GM23338 (cell line): ENCODE results near the gene GLI3. TPM values are rescaled to one million over a fixed set of nuclear protein-coding genes. Genes with fewer than 3 reads are reported as not detected.

Experiments used
- ATAC-seq: fragments of 200-7000 bp; cut with Tn5 transposase; 3 replicates; pipeline ENCODE4 v1.9.1; 2020
- DNase-seq: peaks from one replicate; pipeline ENCODE4 v3.0.0-alpha.2; 2015; ENCODE audit warnings: low spot score
- H2AFZ ChIP-seq: fragments of 200-600 bp; sonication (generic); 2 replicates; pipeline ENCODE4 v1.8.0; 2016; ENCODE audit warnings: antibody characterized with exemption, mild to moderate bottlenecking, moderate library complexity
- H3F3A ChIP-seq: fragments of 200-600 bp; sonication (generic); replicated peaks from 2 replicates; pipeline ENCODE4 v1.8.0; 2017; ENCODE audit warnings: antibody characterized with exemption, mixed run types, low read depth
- H3K27ac ChIP-seq: fragments of 200-600 bp; sonication (generic); 2 replicates; pipeline ENCODE4 v1.6.1; 2016; ENCODE audit warnings: low read depth
- H3K27me3 ChIP-seq: fragments of 200-600 bp; sonication (generic); 2 replicates; pipeline ENCODE4 v1.8.0; 2016; ENCODE audit warnings: mild to moderate bottlenecking, mixed run types, moderate library complexity; ENCODE audit not compliant: insufficient read depth
- H3K36me3 ChIP-seq: fragments of 200-600 bp; sonication (generic); 2 replicates; pipeline ENCODE4 v1.8.0; 2016; ENCODE audit warnings: mild to moderate bottlenecking; ENCODE audit not compliant: insufficient read depth
- H3K4me1 ChIP-seq: fragments of 200-600 bp; sonication (generic); 2 replicates; pipeline ENCODE4 v1.8.0; 2016; ENCODE audit warnings: mild to moderate bottlenecking, moderate library complexity; ENCODE audit not compliant: insufficient read depth
- H3K4me2 ChIP-seq: fragments of 200-600 bp; sonication (generic); 2 replicates; pipeline ENCODE4 v1.7.1; 2017; ENCODE audit warnings: mixed run types
- H3K4me3 ChIP-seq: fragments of 200-600 bp; sonication (generic); 2 replicates; pipeline ENCODE4 v1.6.1; 2016; ENCODE audit warnings: mixed run types
- H3K79me2 ChIP-seq: fragments of 200-600 bp; sonication (generic); replicated peaks from 2 replicates; pipeline ENCODE4 v1.8.0; 2017; ENCODE audit warnings: mild to moderate bottlenecking; ENCODE audit not compliant: insufficient read depth
- H3K9me2 ChIP-seq: fragments of 200-600 bp; sonication (generic); 2 replicates; pipeline ENCODE4 v1.8.0; 2017; ENCODE audit not compliant: insufficient read depth
- H4K20me1 ChIP-seq: fragments of 200-600 bp; sonication (generic); replicated peaks from 2 replicates; pipeline ENCODE4 v1.8.0; 2017; ENCODE audit warnings: mild to moderate bottlenecking; ENCODE audit not compliant: insufficient read depth
- H3K27ac Mint-ChIP-seq: 2 replicates; pipeline ENCODE4 v1.8.0; 2020; ENCODE audit warnings: inconsistent platforms, mild to moderate bottlenecking, moderate library complexity, mixed read lengths
- H3K27me3 Mint-ChIP-seq: 3 replicates; pipeline ENCODE4 v1.8.0; 2022; ENCODE audit warnings: low read depth, mild to moderate bottlenecking, moderate library complexity, mixed read lengths, inconsistent platforms; ENCODE audit not compliant: insufficient read depth, poor library complexity
- H3K36me3 Mint-ChIP-seq: 3 replicates; pipeline ENCODE4 v1.8.0; 2021; ENCODE audit warnings: low read depth, mild to moderate bottlenecking, inconsistent platforms, moderate library complexity, mixed read lengths
- H3K4me1 Mint-ChIP-seq: 3 replicates; pipeline ENCODE4 v1.8.0; 2020; ENCODE audit warnings: mild to moderate bottlenecking, inconsistent platforms, mixed read lengths
- H3K4me3 Mint-ChIP-seq: 3 replicates; pipeline ENCODE4 v1.8.0; 2021; ENCODE audit warnings: moderate library complexity, mild to moderate bottlenecking, inconsistent platforms, mixed read lengths
- H3K9me3 Mint-ChIP-seq: 3 replicates; pipeline ENCODE4 v1.8.0; 2020; ENCODE audit warnings: moderate library complexity, mild to moderate bottlenecking, inconsistent platforms, mixed read lengths
- CREB1 ChIP-seq: fragments of 250-450 bp; sonication (Bioruptor Pico); IDR thresholded peaks from 2 replicates; pipeline ENCODE4 v1.5.0; 2020; ENCODE audit warnings: low read depth, mild to moderate bottlenecking, moderate library complexity
- CTCF ChIP-seq, 2 experiments: fragments of 200-600 bp in 1 of 2; sonication (generic) in 1 of 2; conservative IDR thresholded peaks; 2 replicates each; pipeline versions ENCODE4 v1.5.1 to v1.6.1; 2016 to 2017; ENCODE audit warnings: antibody characterized with exemption in 2 of 2, low read depth in 2 of 2, mild to moderate bottlenecking in 2 of 2, moderate library complexity in 1 of 2
- EZH2 ChIP-seq: fragments of 200-600 bp; sonication (generic); IDR thresholded peaks from one replicate; pipeline ENCODE4 v1.8.0; 2017; ENCODE audit warnings: antibody characterized with exemption, mild to moderate bottlenecking, low read depth; ENCODE audit not compliant: unreplicated experiment
- EZH2phosphoT487 ChIP-seq: fragments of 200-600 bp; sonication (generic); IDR thresholded peaks from one replicate; pipeline ENCODE4 v1.8.1; 2018; ENCODE audit warnings: antibody characterized with exemption; ENCODE audit not compliant: unreplicated experiment
- JUNB ChIP-seq: IDR thresholded peaks from one replicate; pipeline ENCODE4 v1.6.1; 2016; ENCODE audit warnings: antibody characterized with exemption; ENCODE audit not compliant: unreplicated experiment
- NANOG ChIP-seq: IDR thresholded peaks from 2 replicates; pipeline ENCODE4 v1.6.1; 2016; ENCODE audit warnings: antibody characterized with exemption, borderline replicate concordance
- POLR2AphosphoS5 ChIP-seq: IDR thresholded peaks from 2 replicates; pipeline ENCODE4 v1.6.1; 2016; ENCODE audit warnings: antibody characterized with exemption, low read depth
- REST ChIP-seq: IDR thresholded peaks from one replicate; pipeline ENCODE4 v1.6.1; 2018; ENCODE audit warnings: antibody characterized with exemption; ENCODE audit not compliant: unreplicated experiment
- STAT1 ChIP-seq: IDR thresholded peaks from one replicate; pipeline ENCODE4 v1.6.1; 2016; ENCODE audit warnings: antibody characterized with exemption; ENCODE audit not compliant: unreplicated experiment
- ZNF114 ChIP-seq: fragments of 250-450 bp; sonication (Bioruptor Pico); IDR thresholded peaks from 2 replicates; pipeline ENCODE4 v1.5.0; 2020; ENCODE audit warnings: mild to moderate bottlenecking, moderate library complexity
- ZNF462 ChIP-seq: fragments of 250-450 bp; sonication (Bioruptor Pico); IDR thresholded peaks from 2 replicates; pipeline ENCODE4 v1.5.0; 2020; ENCODE audit warnings: mild to moderate bottlenecking, moderate library complexity
- polyA plus RNA-seq: library from polyadenylated mRNA; unstranded; fragments of >200 nt; fragmentation: Nextera tagmentation; extraction: Ambion mirVana; gene quantifications from 2 replicates; pipeline ENCODE4 v1.2.1, GENCODE V29; 2016
- total RNA-seq: library from RNA; depleted of rRNA; stranded (reverse); fragments of >200 nt; shearing (Covaris generic); gene quantifications from 2 replicates; pipeline ENCODE4 v1.2.3, GENCODE V29; 2014
- TF ChIP-seq, protein P1 (sequence below): IDR thresholded peaks from 2 replicates; pipeline ENCODE4 v1.6.1; 2016; ENCODE audit warnings: antibody characterized with exemption

Gene GLI3
- total and polyA plus RNA-seq, 2 experiments from 2014 or later: 16.1 to 17.9 TPM

DNA sequence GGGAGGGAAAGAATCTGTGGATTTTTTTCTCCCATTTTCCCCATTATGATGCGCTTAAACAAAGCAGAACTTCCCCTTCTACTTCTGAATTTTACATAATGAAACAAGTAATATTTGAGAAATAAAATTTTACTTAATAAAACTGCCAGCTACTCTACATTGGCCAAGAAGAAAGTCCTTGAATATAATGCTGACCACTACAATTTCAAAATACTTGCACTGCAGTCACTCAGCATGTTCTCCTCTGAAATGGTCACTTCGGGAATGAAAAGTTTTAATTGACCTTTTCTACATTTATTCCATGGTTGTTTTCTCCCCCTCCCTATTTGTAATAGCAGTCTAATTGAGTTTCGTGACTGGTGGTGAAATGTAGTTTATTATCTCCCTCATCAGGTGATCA lies 23.9 kb downstream of the GLI3 start (continued):
- no peak for TF ChIP-seq CTCF (conservative IDR thresholded peaks at IDR 0.05; ENCODE audit: low read depth in 2 of 2)
- TF ChIP-seq STAT1: no peak
- TF ChIP-seq, protein P1, sequence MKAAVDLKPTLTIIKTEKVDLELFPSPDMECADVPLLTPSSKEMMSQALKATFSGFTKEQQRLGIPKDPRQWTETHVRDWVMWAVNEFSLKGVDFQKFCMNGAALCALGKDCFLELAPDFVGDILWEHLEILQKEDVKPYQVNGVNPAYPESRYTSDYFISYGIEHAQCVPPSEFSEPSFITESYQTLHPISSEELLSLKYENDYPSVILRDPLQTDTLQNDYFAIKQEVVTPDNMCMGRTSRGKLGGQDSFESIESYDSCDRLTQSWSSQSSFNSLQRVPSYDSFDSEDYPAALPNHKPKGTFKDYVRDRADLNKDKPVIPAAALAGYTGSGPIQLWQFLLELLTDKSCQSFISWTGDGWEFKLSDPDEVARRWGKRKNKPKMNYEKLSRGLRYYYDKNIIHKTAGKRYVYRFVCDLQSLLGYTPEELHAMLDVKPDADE: no peak
- no peak for TF ChIP-seq EZH2phosphoT487
- no peak for TF ChIP-seq ZNF114 (CRISPR knock-in tag)
- TF ChIP-seq NANOG: no peak
- no peak for TF ChIP-seq REST
- TF ChIP-seq JUNB: no peak

DNA sequence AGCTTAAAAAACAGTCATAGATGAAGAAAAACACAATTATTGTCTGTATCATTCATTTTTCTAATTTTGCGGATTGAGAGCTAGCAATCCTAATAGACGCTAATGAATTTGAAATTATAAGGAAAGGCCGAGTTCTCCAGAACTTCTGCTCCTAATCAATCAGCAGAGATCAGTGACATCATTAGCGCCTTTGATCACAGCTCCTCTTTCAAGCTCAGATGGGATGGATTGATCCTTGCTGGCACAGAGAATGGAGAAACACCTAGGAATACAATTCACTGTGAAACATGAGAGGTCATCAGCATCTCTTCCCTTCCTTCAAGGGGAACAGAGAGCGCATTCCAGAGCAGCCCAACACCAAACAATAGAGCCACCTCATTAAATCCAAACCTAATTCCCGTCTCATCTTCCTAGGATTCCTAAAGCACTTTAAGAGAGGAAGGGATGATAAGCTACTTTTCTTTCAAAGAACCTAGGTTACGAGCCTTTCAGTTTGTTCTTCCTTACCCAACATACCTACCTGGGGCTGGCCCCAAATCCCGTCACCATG lies 24.4 kb downstream of the GLI3 start:
- Histone ChIP-seq H3K4me2 (peak overlapping the region; percentile 25), H2AFZ (no peak overlapping the region), H3K9me2 (no peaks in the 10 kb centered on the region), H3F3A (no peaks in the 10 kb centered on the region), H3K27ac (peak overlapping the region; percentile 63), H3K4me1 (peaks cover 45% of the 10 kb centered on the region), H3K27me3 (no peaks in the 10 kb centered on the region), H4K20me1 (no peaks in the 10 kb centered on the region), H3K36me3 (no peaks in the 10 kb centered on the region), H3K4me3 (no peak overlapping the region), H3K79me2 (peaks cover 12% of the 10 kb centered on the region)
- DNase-seq (peak; percentile 86), ATAC-seq (peak; percentile 96)
- peaks cover 2% of the 10 kb centered on the region for H3K27me3 Mint-ChIP-seq
- no peak overlapping the region; the same call in 2 of the 3 replicates for H3K4me3 Mint-ChIP-seq
- no peaks in the 10 kb centered on the region for H3K9me3 Mint-ChIP-seq
- TF ChIP-seq ZNF114 (CRISPR knock-in tag) (no peak), CREB1 (CRISPR knock-in tag) (peak; percentile 60; the same call in 1 of the 2 replicates), ZNF462 (CRISPR knock-in tag) (peak; percentile 73; the same call in 1 of the 2 replicates), EZH2 (no peak), POLR2AphosphoS5 (no peak)
- no peaks in the 10 kb centered on the region for H3K36me3 Mint-ChIP-seq
- peak overlapping the region; percentile 55 for H3K27ac Mint-ChIP-seq
- peaks cover 67% of the 10 kb centered on the region for H3K4me1 Mint-ChIP-seq
